ENCODE measurements around the gene DROSHA.
A peak's percentile ranks its signal among the peaks of the same experiment; 100 is the strongest.

The DROSHA gene

GRCh38 chr5:31476738-31477141, 55.2 kb downstream of the DROSHA start:
- H3K4me1 Mint-ChIP-seq (ENCODE audit: low read depth in 2 of 2), result no peaks in the 10 kb centered on the region

GRCh38 chr5:31471916-31472315, 60.0 kb downstream of the DROSHA start:
- Mint-ChIP-seq H3K36me3 (ENCODE audit: insufficient read depth) (peaks cover 16% of the 10 kb centered on the region), H3K9me3 (no peaks in the 10 kb centered on the region), H3K27me3 (no peaks in the 10 kb centered on the region), H3K4me1 (ENCODE audit: low read depth in 2 of 2) (no peaks in the 10 kb centered on the region), H3K27ac (no peak overlapping the region), H3K4me3 (no peak overlapping the region)
- DNase-seq (no peak), ATAC-seq (replicated peaks) (no peak)

More at GRCh38 chr5:31476738-31477141, 55.2 kb downstream of the DROSHA start:
- Mint-ChIP-seq H3K27me3 (no peaks in the 10 kb centered on the region), H3K36me3 (ENCODE audit: insufficient read depth) (peaks cover 11% of the 10 kb centered on the region), H3K27ac (no peak overlapping the region), H3K9me3 (no peaks in the 10 kb centered on the region), H3K4me3 (no peak overlapping the region)
- DNase-seq (no peak), ATAC-seq (replicated peaks) (no peak)

GRCh38 chr5:31471040-31471439, 60.9 kb downstream of the DROSHA start:
- H3K36me3 Mint-ChIP-seq (ENCODE audit: insufficient read depth), result peaks cover 22% of the 10 kb centered on the region
- ATAC-seq (replicated peaks), result no peak

GRCh38 chr5:31470608-31471007, 61.3 kb downstream of the DROSHA start:
- Mint-ChIP-seq H3K9me3 (no peaks in the 10 kb centered on the region), H3K27me3 (no peaks in the 10 kb centered on the region), H3K27ac (no peak overlapping the region), H3K36me3 (ENCODE audit: insufficient read depth) (peaks cover 23% of the 10 kb centered on the region), H3K4me3 (no peak overlapping the region), H3K4me1 (ENCODE audit: low read depth in 2 of 2) (no peaks in the 10 kb centered on the region)
- ATAC-seq (replicated peaks) (no peak), DNase-seq (no peak)

More at GRCh38 chr5:31471040-31471439, 60.9 kb downstream of the DROSHA start:
- no peak for DNase-seq
- Mint-ChIP-seq H3K4me1 (ENCODE audit: low read depth in 2 of 2) (no peaks in the 10 kb centered on the region), H3K27me3 (no peaks in the 10 kb centered on the region), H3K27ac (no peak overlapping the region), H3K4me3 (no peak overlapping the region), H3K9me3 (no peaks in the 10 kb centered on the region)

GRCh38 chr5:31469886-31470285, 62.0 kb downstream of the DROSHA start:
- DNase-seq (no peak), ATAC-seq (replicated peaks) (no peak)
- Mint-ChIP-seq H3K27me3 (no peaks in the 10 kb centered on the region), H3K27ac (peak overlapping the region in 1 of 2 donors; percentile 31), H3K4me3 (no peak overlapping the region), H3K4me1 (ENCODE audit: low read depth in 2 of 2) (no peaks in the 10 kb centered on the region), H3K36me3 (ENCODE audit: insufficient read depth) (peaks cover 30% of the 10 kb centered on the region), H3K9me3 (no peaks in the 10 kb centered on the region)

- Mint-ChIP-seq H3K27ac (peak overlapping the region in 1 of 2 donors; percentile 31), H3K27me3 (no peaks in the 10 kb centered on the region), H3K36me3 (ENCODE audit: insufficient read depth) (peaks cover 34% of the 10 kb centered on the region), H3K9me3 (no peaks in the 10 kb centered on the region), H3K4me1 (ENCODE audit: low read depth in 2 of 2) (no peaks in the 10 kb centered on the region), H3K4me3 (no peak overlapping the region)
- ATAC-seq (replicated peaks) (no peak), DNase-seq (no peak)
Measured at GRCh38 chr5:31469466-31469865, 62.4 kb downstream of the DROSHA start.

- no peak for ATAC-seq (replicated peaks)
- Mint-ChIP-seq H3K9me3 (no peaks in the 10 kb centered on the region), H3K4me3 (no peak overlapping the region), H3K27ac (no peak overlapping the region), H3K36me3 (ENCODE audit: insufficient read depth) (peaks cover 56% of the 10 kb centered on the region), H3K27me3 (no peaks in the 10 kb centered on the region), H3K4me1 (ENCODE audit: low read depth in 2 of 2) (no peaks in the 10 kb centered on the region)
- DNase-seq, result no peak
Measured at GRCh38 chr5:31465291-31465690, 66.6 kb downstream of the DROSHA start.

GRCh38 chr5:31464081-31464480, 67.8 kb downstream of the DROSHA start:
- ATAC-seq (replicated peaks) (no peak), DNase-seq (no peak)
- H3K27ac Mint-ChIP-seq, result no peak overlapping the region
- no peak overlapping the region for H3K4me3 Mint-ChIP-seq
- no peaks in the 10 kb centered on the region for H3K27me3 Mint-ChIP-seq
- H3K36me3 Mint-ChIP-seq (ENCODE audit: insufficient read depth), result peaks cover 61% of the 10 kb centered on the region
- H3K4me1 Mint-ChIP-seq (ENCODE audit: low read depth in 2 of 2), result no peaks in the 10 kb centered on the region
- H3K9me3 Mint-ChIP-seq, result no peaks in the 10 kb centered on the region

- DNase-seq, result no peak
- ATAC-seq (replicated peaks), result no peak
- H3K27me3 Mint-ChIP-seq, result no peaks in the 10 kb centered on the region
- H3K27ac Mint-ChIP-seq, result no peak overlapping the region
- H3K4me3 Mint-ChIP-seq, result no peak overlapping the region
- H3K4me1 Mint-ChIP-seq (ENCODE audit: low read depth in 2 of 2), result no peaks in the 10 kb centered on the region
- H3K9me3 Mint-ChIP-seq, result no peaks in the 10 kb centered on the region
- H3K36me3 Mint-ChIP-seq (ENCODE audit: insufficient read depth), result peaks cover 55% of the 10 kb centered on the region
Measured at GRCh38 chr5:31463351-31463750, 68.5 kb downstream of the DROSHA start.

GRCh38 chr5:31459594-31459993, 72.3 kb downstream of the DROSHA start:
- H3K36me3 Mint-ChIP-seq (ENCODE audit: insufficient read depth), result peaks cover 39% of the 10 kb centered on the region
- no peak overlapping the region for H3K27ac Mint-ChIP-seq
- H3K4me3 Mint-ChIP-seq, result no peak overlapping the region
- ATAC-seq (replicated peaks) (no peak), DNase-seq (no peak)
- no peaks in the 10 kb centered on the region for H3K4me1 Mint-ChIP-seq (ENCODE audit: low read depth in 2 of 2)
- no peaks in the 10 kb centered on the region for H3K27me3 Mint-ChIP-seq
- H3K9me3 Mint-ChIP-seq, result no peaks in the 10 kb centered on the region

- Mint-ChIP-seq H3K4me3 (no peak overlapping the region), H3K27me3 (no peaks in the 10 kb centered on the region), H3K9me3 (no peaks in the 10 kb centered on the region), H3K36me3 (ENCODE audit: insufficient read depth) (peaks cover 22% of the 10 kb centered on the region), H3K27ac (no peak overlapping the region), H3K4me1 (ENCODE audit: low read depth in 2 of 2) (peaks cover 0 to 2% of the 10 kb centered on the region in 2 donors)
- no peak for ATAC-seq (replicated peaks)
- DNase-seq, result no peak
Measured at GRCh38 chr5:31455172-31455571, 76.7 kb downstream of the DROSHA start.

- no peaks in the 10 kb centered on the region for H3K9me3 Mint-ChIP-seq
- ATAC-seq (replicated peaks) (no peak), DNase-seq (no peak)
- no peak overlapping the region for H3K4me3 Mint-ChIP-seq
- H3K27me3 Mint-ChIP-seq, result no peaks in the 10 kb centered on the region
- peaks cover 0 to 2% of the 10 kb centered on the region in 2 donors for H3K4me1 Mint-ChIP-seq (ENCODE audit: low read depth in 2 of 2)
- H3K36me3 Mint-ChIP-seq (ENCODE audit: insufficient read depth), result peaks cover 31% of the 10 kb centered on the region
- H3K27ac Mint-ChIP-seq, result no peak overlapping the region
Measured at GRCh38 chr5:31453522-31453921, 78.4 kb downstream of the DROSHA start.

GRCh38 chr5:31452314-31452713, 79.6 kb downstream of the DROSHA start:
- H3K27me3 Mint-ChIP-seq, result no peaks in the 10 kb centered on the region
- no peak for ATAC-seq (replicated peaks)
- H3K36me3 Mint-ChIP-seq (ENCODE audit: insufficient read depth), result peaks cover 39% of the 10 kb centered on the region
- H3K27ac Mint-ChIP-seq, result no peak overlapping the region
- H3K4me3 Mint-ChIP-seq, result no peak overlapping the region
- DNase-seq, result no peak
- no peaks in the 10 kb centered on the region for H3K9me3 Mint-ChIP-seq
- peaks cover 0 to 2% of the 10 kb centered on the region in 2 donors for H3K4me1 Mint-ChIP-seq (ENCODE audit: low read depth in 2 of 2)

GRCh38 chr5:31449962-31450361, 81.9 kb downstream of the DROSHA start:
- Mint-ChIP-seq H3K27me3 (no peaks in the 10 kb centered on the region), H3K27ac (no peak overlapping the region), H3K9me3 (no peaks in the 10 kb centered on the region), H3K4me1 (ENCODE audit: low read depth in 2 of 2) (peaks cover 4 to 7% of the 10 kb centered on the region in 2 donors), H3K36me3 (ENCODE audit: insufficient read depth) (peaks cover 48% of the 10 kb centered on the region), H3K4me3 (no peak overlapping the region)
- DNase-seq (no peak), ATAC-seq (replicated peaks) (no peak)

GRCh38 chr5:31449174-31449573, 82.7 kb downstream of the DROSHA start:
- no peaks in the 10 kb centered on the region for H3K9me3 Mint-ChIP-seq
- peaks cover 7 to 8% of the 10 kb centered on the region in 2 donors for H3K4me1 Mint-ChIP-seq (ENCODE audit: low read depth in 2 of 2)
- H3K27ac Mint-ChIP-seq, result no peak overlapping the region
- DNase-seq (no peak), ATAC-seq (replicated peaks) (no peak)
- H3K36me3 Mint-ChIP-seq (ENCODE audit: insufficient read depth), result peaks cover 48% of the 10 kb centered on the region
- H3K27me3 Mint-ChIP-seq, result no peaks in the 10 kb centered on the region
- no peak overlapping the region for H3K4me3 Mint-ChIP-seq
